H1 (cell line): ENCODE data around the gene SYT14. TPM values are rescaled to one million over a fixed set of nuclear protein-coding genes. Genes with fewer than 3 reads are reported as not detected.

Experiments
- CTCF ChIA-PET: fragments of 300-600 bp; sonication (Branson Sonifier 250); formaldehyde crosslinking; loops from one replicate; lab custom pipeline; 2021; ENCODE audit not compliant: partially characterized antibody; lab: Charles Lee
- POLR2A ChIA-PET: fragments of 300-600 bp; sonication (Branson Sonifier 250); formaldehyde crosslinking; loops from one replicate; lab custom pipeline; 2021; ENCODE audit warnings: inconsistent platforms; ENCODE audit not compliant: partially characterized antibody; lab: Charles Lee
- DNase-seq, 2 experiments: peaks; one replicate each; pipeline versions ENCODE4 v3.0.0 to v3.0.0-alpha.2; 2010 to 2022; ENCODE audit warnings: low spot score in 2 of 2, low read depth in 1 of 2, mixed read lengths in 1 of 2
- FAIRE-seq: peaks from 2 replicates; lab custom pipeline; 2011; peaks lifted over from hg19 to GRCh38; lab: Jason Lieb, UNC
- H2AFZ ChIP-seq: 2 replicates; pipeline ENCODE4 v1.8.1; 2012; ENCODE audit warnings: low read length, inconsistent platforms
- H2AK5ac ChIP-seq: 2 replicates; pipeline ENCODE4 v1.6.1; 2013; ENCODE audit warnings: low read depth, low read length
- H2BK120ac ChIP-seq: replicated peaks from 2 replicates; pipeline ENCODE3; 2013; ENCODE audit warnings: low read depth, low read length, inconsistent platforms
- H2BK12ac ChIP-seq: 2 replicates; pipeline ENCODE4 v1.6.1; 2013; ENCODE audit warnings: low read depth, low read length
- H2BK15ac ChIP-seq: 2 replicates; pipeline ENCODE4 v1.6.1; 2013; ENCODE audit warnings: low read length
- H2BK20ac ChIP-seq: 2 replicates; pipeline ENCODE4 v1.6.1; 2013; ENCODE audit warnings: low read length
- H2BK5ac ChIP-seq: 2 replicates; pipeline ENCODE4 v1.6.1; 2013; ENCODE audit warnings: low read depth, low read length
- H3K14ac ChIP-seq: 2 replicates; pipeline ENCODE4 v1.6.1; 2013; ENCODE audit warnings: inconsistent platforms; ENCODE audit not compliant: insufficient read length
- H3K18ac ChIP-seq: 2 replicates; pipeline ENCODE4 v1.6.1; 2013; ENCODE audit warnings: low read length; ENCODE audit errors: extremely low read depth
- H3K23ac ChIP-seq: 2 replicates; pipeline ENCODE4 v1.6.1; 2013; ENCODE audit warnings: inconsistent platforms; ENCODE audit not compliant: insufficient read length
- H3K23me2 ChIP-seq: 2 replicates; pipeline ENCODE4 v1.6.1; 2013; ENCODE audit warnings: low read depth, low read length
- H3K27ac ChIP-seq: 2 replicates; pipeline ENCODE4 v1.6.1; 2011; ENCODE audit warnings: low read depth, low read length, inconsistent platforms
- H3K27me3 ChIP-seq, 4 experiments: replicated peaks in 1 of 4; 1 replicate in 1 of 4; 2 replicates in 3 of 4; pipeline versions ENCODE4 v1.6.1 to v1.8.1; 2011 to 2013; ENCODE audit warnings: low read length in 3 of 4, mild to moderate bottlenecking in 3 of 4, inconsistent platforms in 2 of 4, mixed read lengths in 2 of 4, moderate library complexity in 1 of 4; ENCODE audit not compliant: control insufficient read depth in 3 of 4, insufficient read depth in 3 of 4; ENCODE audit errors: extremely low read depth in 1 of 4
- H3K36me3 ChIP-seq, 4 experiments: 2 replicates each; pipeline versions ENCODE4 v1.6.1 to v1.8.1; 2011 to 2013; ENCODE audit warnings: mild to moderate bottlenecking in 4 of 4, low read length in 3 of 4, moderate library complexity in 2 of 4, control low read depth in 1 of 4, inconsistent platforms in 1 of 4; ENCODE audit not compliant: insufficient read depth in 4 of 4, control insufficient read depth in 2 of 4
- H3K4ac ChIP-seq: replicated peaks from 2 replicates; pipeline ENCODE3; 2013; ENCODE audit warnings: low read length, low read depth, mixed read lengths, inconsistent platforms; ENCODE audit not compliant: insufficient read length
- H3K4me1 ChIP-seq, 4 experiments: replicated peaks in 1 of 4; 1 replicate in 1 of 4; 2 replicates in 3 of 4; pipeline versions ENCODE4 v1.6.1 to v1.8.1; 2011 to 2013; ENCODE audit warnings: low read length in 3 of 4, inconsistent platforms in 2 of 4, mixed read lengths in 1 of 4; ENCODE audit not compliant: insufficient read depth in 4 of 4, control insufficient read depth in 3 of 4
- H3K4me2 ChIP-seq, 2 experiments: 2 replicates each; pipeline versions ENCODE4 v1.6.1 to v1.8.1; 2011 to 2013; ENCODE audit warnings: low read depth in 2 of 2, low read length in 2 of 2, control low read depth in 1 of 2, inconsistent platforms in 1 of 2, mild to moderate bottlenecking in 1 of 2; ENCODE audit not compliant: insufficient read depth in 1 of 2
- H3K4me3 ChIP-seq, 4 experiments: fragments of 200-600, 300-600 bp in 1 of 4; sonication (generic), shearing (Covaris generic), sonication (Bioruptor Twin) in 1 of 4; 2 replicates each; pipeline versions ENCODE4 v1.5.1 to v1.8.1; 2011 to 2016; ENCODE audit warnings: low read length in 4 of 4, low read depth in 3 of 4, control low read depth in 2 of 4, inconsistent platforms in 2 of 4, mild to moderate bottlenecking in 2 of 4, mixed read lengths in 1 of 4, moderate library complexity in 1 of 4; ENCODE audit not compliant: insufficient read depth in 2 of 4; ENCODE audit errors: extremely low read depth in 1 of 4
- H3K56ac ChIP-seq: replicated peaks from 2 replicates; pipeline ENCODE3; 2013; ENCODE audit warnings: low read depth, mild to moderate bottlenecking, mixed read lengths, low read length, inconsistent platforms; ENCODE audit not compliant: insufficient read length
- H3K79me1 ChIP-seq: 2 replicates; pipeline ENCODE4 v1.6.1; 2013; ENCODE audit warnings: low read depth, low read length, control low read depth
- H3K79me2 ChIP-seq, 2 experiments: 2 replicates each; pipeline versions ENCODE4 v1.6.1 to v1.8.1; 2012 to 2013; ENCODE audit warnings: low read length in 2 of 2, mild to moderate bottlenecking in 2 of 2, inconsistent platforms in 1 of 2; ENCODE audit not compliant: insufficient read depth in 2 of 2, control insufficient read depth in 1 of 2
- H3K9ac ChIP-seq, 4 experiments: replicated peaks in 1 of 4; 1 replicate in 1 of 4; 2 replicates in 3 of 4; pipeline versions ENCODE4 v1.6.1 to v1.8.1; 2011 to 2013; ENCODE audit warnings: low read depth in 3 of 4, low read length in 3 of 4, control low read depth in 2 of 4, mild to moderate bottlenecking in 2 of 4, moderate library complexity in 2 of 4, inconsistent platforms in 1 of 4; ENCODE audit errors: extremely low read depth in 1 of 4
- H3K9me3 ChIP-seq, 2 experiments: 2 replicates each; pipeline versions ENCODE4 v1.6.1 to v1.8.1; 2012 to 2013; ENCODE audit warnings: mild to moderate bottlenecking in 2 of 2, moderate library complexity in 2 of 2, control low read depth in 1 of 2, inconsistent platforms in 1 of 2, low read depth in 1 of 2, low read length in 1 of 2, mixed read lengths in 1 of 2; ENCODE audit not compliant: insufficient read depth in 2 of 2
- H4K20me1 ChIP-seq, 2 experiments: replicated peaks in 1 of 2; 2 replicates each; pipeline versions ENCODE3 to v1.8.1; 2011 to 2013; ENCODE audit warnings: inconsistent platforms in 2 of 2, low read length in 2 of 2, mild to moderate bottlenecking in 1 of 2; ENCODE audit not compliant: insufficient read depth in 2 of 2, control insufficient read depth in 1 of 2
- H4K5ac ChIP-seq: 2 replicates; pipeline ENCODE4 v1.6.1; 2013; ENCODE audit warnings: low read length, low read depth, mixed read lengths, inconsistent platforms; ENCODE audit not compliant: insufficient read length
- H4K8ac ChIP-seq: 2 replicates; pipeline ENCODE4 v1.8.0; 2013; ENCODE audit warnings: mild to moderate bottlenecking, moderate library complexity, low read length, inconsistent platforms; ENCODE audit not compliant: insufficient read depth; ENCODE audit errors: extremely low read depth
- H4K91ac ChIP-seq: replicated peaks from 2 replicates; pipeline ENCODE3; 2013; ENCODE audit warnings: low read length, mixed read lengths, inconsistent platforms; ENCODE audit not compliant: insufficient read length
- BCL11A ChIP-seq, 2 experiments: IDR thresholded peaks; one replicate each; pipeline ENCODE4 v1.6.1; 2011; ENCODE audit warnings: low read depth in 2 of 2, low read length in 2 of 2, mild to moderate bottlenecking in 2 of 2
- CEBPB ChIP-seq: IDR thresholded peaks from 2 replicates; pipeline ENCODE4 v1.6.1; 2012; ENCODE audit warnings: low read depth, low read length
- CREB1 ChIP-seq: IDR thresholded peaks from 2 replicates; pipeline ENCODE4 v1.6.1; 2012; ENCODE audit warnings: inconsistent platforms
- EP300 ChIP-seq, 2 experiments: IDR thresholded peaks; 1 replicate in 1 of 2; 2 replicates in 1 of 2; pipeline ENCODE4 v1.6.1; 2011 to 2012; ENCODE audit warnings: low read depth in 2 of 2, low read length in 2 of 2, mild to moderate bottlenecking in 2 of 2, borderline replicate concordance in 1 of 2, inconsistent platforms in 1 of 2, moderate library complexity in 1 of 2
- EZH2 ChIP-seq: fragments of 200-600 bp; sonication (generic); IDR thresholded peaks from 2 replicates; pipeline ENCODE4 v1.7.1; 2012; ENCODE audit warnings: low read depth, mild to moderate bottlenecking, moderate library complexity, low read length, inconsistent platforms; ENCODE audit not compliant: severe bottlenecking
- HDAC2 ChIP-seq, 2 experiments: fragments of 300-600 bp in 1 of 2; sonication (generic) in 1 of 2; IDR thresholded peaks; 2 replicates each; pipeline ENCODE4 v1.6.1; 2011 to 2012; ENCODE audit warnings: low read depth in 2 of 2, low read length in 2 of 2, mild to moderate bottlenecking in 2 of 2, moderate library complexity in 2 of 2, borderline replicate concordance in 1 of 2, inconsistent platforms in 1 of 2
- NRF1 ChIP-seq: IDR thresholded peaks from 2 replicates; pipeline ENCODE4 v1.6.1; 2011; ENCODE audit warnings: mild to moderate bottlenecking, low read depth, low read length, improper control_type of control experiment
- POLR2A ChIP-seq, 2 experiments: IDR thresholded peaks; 1 replicate in 1 of 2; 2 replicates in 1 of 2; pipeline ENCODE4 v1.6.1; 2011; ENCODE audit warnings: low read depth in 2 of 2, low read length in 2 of 2, mild to moderate bottlenecking in 2 of 2; ENCODE audit errors: control extremely low read depth in 1 of 2
- POLR2AphosphoS5 ChIP-seq: IDR thresholded peaks from 2 replicates; pipeline ENCODE4 v1.6.1; 2011; ENCODE audit warnings: low read depth, low read length
- RAD21 ChIP-seq, 2 experiments: IDR thresholded peaks in 1 of 2; conservative IDR thresholded peaks in 1 of 2; 2 replicates each; pipeline ENCODE4 v1.6.1; 2011; ENCODE audit warnings: low read depth in 2 of 2, low read length in 2 of 2, improper control_type of control experiment in 1 of 2, inconsistent platforms in 1 of 2, mild to moderate bottlenecking in 1 of 2, moderate library complexity in 1 of 2
- RBBP5 ChIP-seq: IDR thresholded peaks from 2 replicates; pipeline ENCODE4 v1.7.1; 2012; ENCODE audit warnings: low read depth, mild to moderate bottlenecking, inconsistent platforms, low read length, moderate library complexity, borderline replicate concordance
- RXRA ChIP-seq: IDR thresholded peaks from 2 replicates; pipeline ENCODE4 v1.6.1; 2011; ENCODE audit warnings: low read depth, mild to moderate bottlenecking, low read length, moderate library complexity; ENCODE audit not compliant: insufficient read depth
- TAF1 ChIP-seq: IDR thresholded peaks from 2 replicates; pipeline ENCODE4 v1.6.1; 2011; ENCODE audit warnings: mild to moderate bottlenecking, low read depth, low read length
- TBP ChIP-seq: IDR thresholded peaks from 2 replicates; pipeline ENCODE4 v1.6.1; 2011; ENCODE audit warnings: low read depth, low read length, improper control_type of control experiment
- TCF12 ChIP-seq: IDR thresholded peaks from 2 replicates; pipeline ENCODE4 v1.6.1; 2011; ENCODE audit warnings: low read depth, mild to moderate bottlenecking, low read length
- polyA plus RNA-seq, 7 experiments: library from polyadenylated mRNA; depleted of rRNA in 3 of 7; stranded (reverse) in 5 of 7; unstranded in 2 of 7; fragments of >200 nt in 5 of 7; fragments of 200-250 nt in 2 of 7; gene quantifications; 1 replicate in 5 of 7; 2 replicates in 1 of 7; 4 replicates in 1 of 7; pipeline versions ENCODE4 v1.2.1 to v1.2.3, GENCODE V29; 2011 to 2013; ENCODE audit warnings: missing spikeins in 2 of 7, mixed read lengths in 2 of 7
- total RNA-seq: library from RNA; stranded (reverse); fragmentation: NEBNext Ultra II Directional; extraction: Animal tissue kit (Norgen Biotek cat#: 25700); gene quantifications from 2 replicates; pipeline ENCODE4 v1.2.1, GENCODE V29; 2021
- TF ChIP-seq, protein P1 (sequence below): IDR thresholded peaks from 2 replicates; pipeline ENCODE4 v1.6.1; 2012; ENCODE audit warnings: inconsistent platforms

Gene SYT14
- total and polyA plus RNA-seq, 2 of the 8 experiments (the other 6 are each of a cell fraction or from before 2014, with no cell fraction given): 2.3 to 18.4 TPM

GRCh38 chr1:210072129-210072528 lies 134.1 kb downstream of the SYT14 start:
- Histone ChIP-seq H2BK5ac (no peak overlapping the region), H3K14ac (no peak overlapping the region), H2BK120ac (no peak overlapping the region), H2BK12ac (no peak overlapping the region), H3K9me3 (peaks cover 0 to 5% of the 10 kb centered on the region in 2 experiments; a peak in 3 of 4 replicates), H2AFZ (no peak overlapping the region), H3K23ac (no peak overlapping the region), H4K91ac (no peak overlapping the region), H3K4me2 (no peak overlapping the region), H3K79me1 (no peaks in the 10 kb centered on the region), H3K4ac (no peak overlapping the region), H2BK20ac (no peak overlapping the region), H3K9ac (no peak overlapping the region), H4K20me1 (no peaks in the 10 kb centered on the region), H3K27ac (no peak overlapping the region), H4K5ac (no peak overlapping the region), H3K36me3 (peaks cover 0 to 7% (median 0%) of the 10 kb centered on the region in 4 experiments; a peak in 2 of 8 replicates), H4K8ac (no peak overlapping the region), H3K4me1 (peaks cover 0 to 9% (median 2%) of the 10 kb centered on the region in 4 experiments; a peak in 3 of 7 replicates), H3K56ac (no peak overlapping the region), H2BK15ac (no peak overlapping the region), H3K18ac (no peak overlapping the region), H3K4me3 (no peak overlapping the region), H3K79me2 (no peaks in the 10 kb centered on the region), H3K23me2 (no peaks in the 10 kb centered on the region), H2AK5ac (no peak overlapping the region), H3K27me3 (no peaks in the 10 kb centered on the region)
- DNase-seq (no peak), FAIRE-seq (no peak)
- TF ChIP-seq HDAC2 (IDR thresholded peaks at IDR 0.05; ENCODE audit: borderline replicate concordance in 1 of 2, low read depth in 2 of 2, low read length in 2 of 2): no peak
- TF ChIP-seq RXRA: no peak
- no peak for TF ChIP-seq BCL11A (IDR thresholded peaks at IDR 0.05; ENCODE audit: low read depth in 2 of 2, low read length in 2 of 2)
- TF ChIP-seq TBP: no peak
- TF ChIP-seq TAF1: no peak
- TF ChIP-seq EZH2: no peak
- TF ChIP-seq, protein P1, sequence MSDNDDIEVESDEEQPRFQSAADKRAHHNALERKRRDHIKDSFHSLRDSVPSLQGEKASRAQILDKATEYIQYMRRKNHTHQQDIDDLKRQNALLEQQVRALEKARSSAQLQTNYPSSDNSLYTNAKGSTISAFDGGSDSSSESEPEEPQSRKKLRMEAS: no peak
- no peak for TF ChIP-seq CREB1
- TF ChIP-seq RBBP5: no peak
- TF ChIP-seq RAD21 (IDR thresholded peaks at IDR 0.05 in 1 of 2, conservative IDR thresholded peaks at IDR 0.05 in 1 of 2; ENCODE audit: low read depth in 2 of 2, low read length in 2 of 2): no peak
- TF ChIP-seq NRF1: no peak
- TF ChIP-seq POLR2A (IDR thresholded peaks at IDR 0.05; ENCODE audit: control extremely low read depth in 1 of 2, low read depth in 2 of 2, low read length in 2 of 2): no peak
- TF ChIP-seq CEBPB: no peak
- TF ChIP-seq TCF12: no peak
- TF ChIP-seq POLR2AphosphoS5: no peak
- TF ChIP-seq EP300 (IDR thresholded peaks at IDR 0.05; ENCODE audit: borderline replicate concordance in 1 of 2, low read depth in 2 of 2, low read length in 2 of 2): no peak
- ChIA-PET CTCF (no interaction called here), POLR2A (no interaction called here)
